Measurements from ENCODE around the gene HMGN3.

- TF ChIP-seq POLR2A (IDR thresholded peaks at IDR 0.05) (no peak), CTCF (IDR thresholded peaks at IDR 0.05) (no peak), POLR2AphosphoS5 (IDR thresholded peaks at IDR 0.05; ENCODE audit: insufficient read depth in 1 of 2, low read depth in 1 of 2) (no peak)
Measured at GRCh38 chr6:79277109-79277508, 42.6 kb upstream of the HMGN3 start.
